HUES48 (cell line): ENCODE results near the gene HMOX1.
"Not testable (repeated sequence)": the region's sequence is repeated elsewhere in the genome, so short reads cannot be mapped to it uniquely, and the experiment has no call there.

Experiments used
- H3K27ac ChIP-seq: one replicate; pipeline ENCODE4 v1.7.0; 2013; ENCODE audit warnings: low read depth, low read length, inconsistent platforms
- H3K27me3 ChIP-seq: 2 replicates; pipeline ENCODE4 v1.6.1; 2013; ENCODE audit warnings: mild to moderate bottlenecking, low read length; ENCODE audit not compliant: control insufficient read depth, insufficient read depth
- H3K36me3 ChIP-seq: 2 replicates; pipeline ENCODE4 v1.6.1; 2013; ENCODE audit warnings: low read length; ENCODE audit not compliant: control insufficient read depth, insufficient read depth
- H3K4me1 ChIP-seq: 2 replicates; pipeline ENCODE4 v1.6.1; 2013; ENCODE audit warnings: mild to moderate bottlenecking, low read length; ENCODE audit not compliant: control insufficient read depth, insufficient read depth
- H3K4me3 ChIP-seq: 2 replicates; pipeline ENCODE4 v1.5.1; 2013; ENCODE audit warnings: mild to moderate bottlenecking, low read depth, low read length
- H3K9ac ChIP-seq: 2 replicates; pipeline ENCODE4 v1.6.1; 2013; ENCODE audit warnings: mild to moderate bottlenecking, low read depth, low read length, moderate library complexity
- H3K9me3 ChIP-seq: 2 replicates; pipeline ENCODE4 v1.6.1; 2013; ENCODE audit warnings: low read length; ENCODE audit not compliant: control insufficient read depth, insufficient read depth

Gene HMOX1

GRCh38 chr22:35383679-35384071 is 2.8 kb downstream of the HMOX1 start:
- Histone ChIP-seq H3K27me3 (peaks cover 4% of the 10 kb centered on the region; the same call in 1 of the 2 replicates), H3K9ac (no peak overlapping the region), H3K27ac (no peak overlapping the region), H3K9me3 (no peaks in the 10 kb centered on the region), H3K4me1 (peaks cover 21% of the 10 kb centered on the region), H3K4me3 (no peak overlapping the region), H3K36me3 (peaks cover 8% of the 10 kb centered on the region; the same call in 1 of the 2 replicates)

- Histone ChIP-seq H3K4me1 (peaks cover 13% of the 10 kb centered on the region), H3K9ac (no peak overlapping the region), H3K27me3 (peaks cover 4% of the 10 kb centered on the region; the same call in 1 of the 2 replicates), H3K9me3 (no peaks in the 10 kb centered on the region), H3K36me3 (peaks cover 8% of the 10 kb centered on the region; the same call in 1 of the 2 replicates), H3K4me3 (no peak overlapping the region), H3K27ac (no peak overlapping the region)
Observed at GRCh38 chr22:35384527-35384926, 3.6 kb downstream of the HMOX1 start.

GRCh38 chr22:35384975-35385588 is 4.2 kb downstream of the HMOX1 start:
- Histone ChIP-seq H3K4me3 (no peak overlapping the region), H3K36me3 (peaks cover 13% of the 10 kb centered on the region; the same call in 1 of the 2 replicates), H3K27me3 (peaks cover 4% of the 10 kb centered on the region; the same call in 1 of the 2 replicates), H3K27ac (no peak overlapping the region), H3K4me1 (peaks cover 12% of the 10 kb centered on the region), H3K9ac (no peak overlapping the region), H3K9me3 (no peaks in the 10 kb centered on the region)

- Histone ChIP-seq H3K9me3 (no peaks in the 10 kb centered on the region), H3K27me3 (no peaks in the 10 kb centered on the region), H3K36me3 (peaks cover 20% of the 10 kb centered on the region; the same call in 1 of the 2 replicates), H3K27ac (no peak overlapping the region), H3K4me1 (no peaks in the 10 kb centered on the region), H3K4me3 (no peak overlapping the region), H3K9ac (no peak overlapping the region)
Observed at GRCh38 chr22:35386670-35387288, 5.9 kb downstream of the HMOX1 start.

GRCh38 chr22:35390933-35391332 is 10.0 kb downstream of the HMOX1 start:
- Histone ChIP-seq H3K4me1 (no peaks in the 10 kb centered on the region), H3K9me3 (no peaks in the 10 kb centered on the region), H3K27me3 (no peaks in the 10 kb centered on the region), H3K27ac (no peak overlapping the region), H3K4me3 (no peak overlapping the region), H3K9ac (no peak overlapping the region), H3K36me3 (peaks cover 24% of the 10 kb centered on the region; the same call in 1 of the 2 replicates)

GRCh38 chr22:35392357-35392756 is 11.5 kb downstream of the HMOX1 start:
- Histone ChIP-seq H3K9ac (no peak overlapping the region), H3K4me1 (no peaks in the 10 kb centered on the region), H3K36me3 (peaks cover 19% of the 10 kb centered on the region; the same call in 1 of the 2 replicates), H3K27ac (no peak overlapping the region), H3K9me3 (no peaks in the 10 kb centered on the region), H3K4me3 (no peak overlapping the region), H3K27me3 (no peaks in the 10 kb centered on the region)

- H3K27me3 ChIP-seq, result no peaks in the 10 kb centered on the region
- H3K4me3 ChIP-seq, result no peak overlapping the region
- no peaks in the 10 kb centered on the region for H3K4me1 ChIP-seq
- no peaks in the 10 kb centered on the region for H3K9me3 ChIP-seq
- H3K27ac ChIP-seq, result no peak overlapping the region
- peaks cover 19% of the 10 kb centered on the region; the same call in 1 of the 2 replicates for H3K36me3 ChIP-seq
- no peak overlapping the region for H3K9ac ChIP-seq
Observed at GRCh38 chr22:35393116-35394010, 12.5 kb downstream of the HMOX1 start.

GRCh38 chr22:35394011-35394312 is 13.1 kb downstream of the HMOX1 start:
- Histone ChIP-seq H3K36me3 (peaks cover 19% of the 10 kb centered on the region; the same call in 1 of the 2 replicates), H3K27ac (no peak overlapping the region), H3K9ac (no peak overlapping the region), H3K4me3 (no peak overlapping the region), H3K9me3 (no peaks in the 10 kb centered on the region), H3K27me3 (no peaks in the 10 kb centered on the region), H3K4me1 (no peaks in the 10 kb centered on the region)

- H3K9ac ChIP-seq, result no peak overlapping the region
- H3K27ac ChIP-seq, result no peak overlapping the region
- H3K4me3 ChIP-seq, result no peak overlapping the region
- no peaks in the 10 kb centered on the region for H3K9me3 ChIP-seq
- peaks cover 5% of the 10 kb centered on the region; the same call in 1 of the 2 replicates for H3K4me1 ChIP-seq
- no peaks in the 10 kb centered on the region for H3K27me3 ChIP-seq
- H3K36me3 ChIP-seq, result peaks cover 15% of the 10 kb centered on the region; the same call in 1 of the 2 replicates
Observed at GRCh38 chr22:35394810-35395563, 14.1 kb downstream of the HMOX1 start.

- peaks cover 13% of the 10 kb centered on the region for H3K4me1 ChIP-seq
- peaks cover 15% of the 10 kb centered on the region for H3K36me3 ChIP-seq
- not testable (repeated sequence) for H3K4me3 ChIP-seq, H3K27me3 ChIP-seq, H3K9ac ChIP-seq, H3K9me3 ChIP-seq, H3K27ac ChIP-seq
Observed at GRCh38 chr22:35396622-35397021, 15.7 kb downstream of the HMOX1 start.
